Measurements from ENCODE around the gene SPECC1. TPM values are rescaled to one million over a fixed set of nuclear protein-coding genes. Genes with fewer than 3 reads are reported as not detected.

SPECC1 gene
- total RNA-seq, 6 experiments from 2014 or later = 0.81 to 5.0 (median 2.8) TPM

DNA sequence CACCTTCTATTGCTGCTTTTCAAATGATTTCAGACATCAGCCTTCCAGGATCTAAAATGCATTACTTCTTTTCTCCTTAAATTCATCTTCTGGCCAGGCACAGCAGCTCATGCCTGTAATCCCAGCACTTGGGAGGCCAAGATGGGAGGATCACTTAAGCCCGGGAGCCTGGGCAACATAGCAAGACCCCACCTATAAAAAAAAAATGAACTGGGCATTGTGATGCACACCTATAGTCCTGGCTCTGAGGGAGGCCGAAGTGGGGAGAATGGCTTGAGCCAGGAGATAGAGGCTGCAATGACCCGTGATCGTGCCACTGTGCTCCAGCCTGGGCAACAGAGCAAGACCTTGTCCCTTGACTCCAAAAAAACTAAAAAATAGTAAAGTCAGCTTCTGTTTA, 208.5 kb downstream of the SPECC1 start:
- Histone ChIP-seq H3K4me3 (no peak overlapping the region), H3K36me3 (no peaks in the 10 kb centered on the region), H3K27ac (no peak overlapping the region), H3K27me3 (no peaks in the 10 kb centered on the region), H3K4me1 (no peaks in the 10 kb centered on the region), H3K9me3 (no peaks in the 10 kb centered on the region)
- ATAC-seq (no peak), DNase-seq (no peak)
- WGBS (ENCODE audit: insufficient coverage, low coverage, low lambda C conversion rate, missing lambda C conversion rate) = 85% methylated on average over 4 of the region's 4 CpGs
- TF ChIP-seq, protein P1, sequence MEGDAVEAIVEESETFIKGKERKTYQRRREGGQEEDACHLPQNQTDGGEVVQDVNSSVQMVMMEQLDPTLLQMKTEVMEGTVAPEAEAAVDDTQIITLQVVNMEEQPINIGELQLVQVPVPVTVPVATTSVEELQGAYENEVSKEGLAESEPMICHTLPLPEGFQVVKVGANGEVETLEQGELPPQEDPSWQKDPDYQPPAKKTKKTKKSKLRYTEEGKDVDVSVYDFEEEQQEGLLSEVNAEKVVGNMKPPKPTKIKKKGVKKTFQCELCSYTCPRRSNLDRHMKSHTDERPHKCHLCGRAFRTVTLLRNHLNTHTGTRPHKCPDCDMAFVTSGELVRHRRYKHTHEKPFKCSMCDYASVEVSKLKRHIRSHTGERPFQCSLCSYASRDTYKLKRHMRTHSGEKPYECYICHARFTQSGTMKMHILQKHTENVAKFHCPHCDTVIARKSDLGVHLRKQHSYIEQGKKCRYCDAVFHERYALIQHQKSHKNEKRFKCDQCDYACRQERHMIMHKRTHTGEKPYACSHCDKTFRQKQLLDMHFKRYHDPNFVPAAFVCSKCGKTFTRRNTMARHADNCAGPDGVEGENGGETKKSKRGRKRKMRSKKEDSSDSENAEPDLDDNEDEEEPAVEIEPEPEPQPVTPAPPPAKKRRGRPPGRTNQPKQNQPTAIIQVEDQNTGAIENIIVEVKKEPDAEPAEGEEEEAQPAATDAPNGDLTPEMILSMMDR (IDR thresholded peaks at IDR 0.05) = no peak
- no peak for TF ChIP-seq POLR2A (IDR thresholded peaks at IDR 0.05)
- intact Hi-C loops (cut with DNase I) = no loop called here

DNA sequence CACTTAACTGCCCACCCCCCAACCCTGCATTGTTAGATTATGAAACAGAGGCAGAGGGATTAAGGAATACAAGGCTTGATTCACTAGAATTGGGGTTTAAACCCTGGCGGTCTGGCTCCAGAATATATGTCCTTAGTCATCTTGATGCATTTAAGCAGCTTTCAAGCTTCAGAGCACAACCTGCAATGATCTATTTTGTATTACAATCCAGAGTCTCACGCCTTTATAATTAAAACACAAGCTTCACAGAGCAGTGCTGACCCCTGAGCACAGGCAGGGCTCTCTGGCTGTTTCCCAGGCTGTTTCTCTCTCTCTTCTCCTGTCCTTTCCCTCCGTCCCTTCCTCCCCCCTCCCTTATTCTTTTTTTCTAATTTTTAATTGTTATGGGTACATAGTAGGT, 209.1 kb downstream of the SPECC1 start:
- DNase-seq (no peak), ATAC-seq (no peak)
- no peaks in the 10 kb centered on the region for H3K9me3 ChIP-seq
- H3K27ac ChIP-seq = no peak overlapping the region
- TF ChIP-seq, protein P1 (IDR thresholded peaks at IDR 0.05) = no peak
- no peak for TF ChIP-seq POLR2A (IDR thresholded peaks at IDR 0.05)
- no peaks in the 10 kb centered on the region for H3K4me1 ChIP-seq
- no peaks in the 10 kb centered on the region for H3K36me3 ChIP-seq
- WGBS (ENCODE audit: insufficient coverage, low coverage, low lambda C conversion rate, missing lambda C conversion rate) = 73% methylated on average over 3 of the region's 3 CpGs
- H3K27me3 ChIP-seq = no peaks in the 10 kb centered on the region
- no peak overlapping the region for H3K4me3 ChIP-seq
- intact Hi-C loops (cut with DNase I) = no loop called here

DNA sequence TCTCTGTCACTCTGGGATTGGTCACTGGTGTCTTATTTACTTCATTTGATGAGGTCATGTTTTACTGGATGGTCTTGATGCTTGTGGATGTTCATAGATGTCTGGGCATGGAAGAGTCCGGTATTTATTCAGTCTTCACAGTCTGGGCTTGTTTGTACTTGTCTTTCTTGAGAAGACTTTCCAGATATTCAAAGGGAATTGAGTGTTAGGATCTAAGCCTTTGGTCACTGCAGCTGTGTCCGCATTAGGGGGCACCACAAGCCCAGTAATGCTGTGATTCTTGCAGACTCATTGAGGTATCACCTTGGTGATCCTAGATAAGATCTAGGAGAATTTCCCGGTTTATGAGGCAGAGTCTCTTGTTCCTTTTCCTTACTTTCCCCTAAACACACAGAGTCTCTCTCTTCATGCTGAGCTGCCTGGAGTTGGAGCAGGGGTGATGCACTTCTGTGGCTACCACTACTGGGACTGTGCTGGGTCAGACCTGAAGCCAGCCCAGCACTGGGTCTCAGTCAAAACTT, 214.7 kb downstream of the SPECC1 start:
- no peaks in the 10 kb centered on the region for H3K9me3 ChIP-seq
- no peaks in the 10 kb centered on the region for H3K27me3 ChIP-seq
- intact Hi-C loops (cut with DNase I) = loop anchor here in 1 of 2 donors (10.0 kb wide), 1 partner anchor 771 kb away; no protein-coding TSS in a partner anchor
- H3K4me1 ChIP-seq = no peaks in the 10 kb centered on the region
- ATAC-seq (no peak), DNase-seq (no peak)
- no peak overlapping the region for H3K27ac ChIP-seq
- WGBS (ENCODE audit: insufficient coverage, low coverage, low lambda C conversion rate, missing lambda C conversion rate) = 52% methylated on average over 3 of the region's 3 CpGs
- H3K4me3 ChIP-seq = no peak overlapping the region
- no peak for TF ChIP-seq POLR2A (IDR thresholded peaks at IDR 0.05)
- TF ChIP-seq, protein P1 (IDR thresholded peaks at IDR 0.05) = no peak
- no peaks in the 10 kb centered on the region for H3K36me3 ChIP-seq

DNA sequence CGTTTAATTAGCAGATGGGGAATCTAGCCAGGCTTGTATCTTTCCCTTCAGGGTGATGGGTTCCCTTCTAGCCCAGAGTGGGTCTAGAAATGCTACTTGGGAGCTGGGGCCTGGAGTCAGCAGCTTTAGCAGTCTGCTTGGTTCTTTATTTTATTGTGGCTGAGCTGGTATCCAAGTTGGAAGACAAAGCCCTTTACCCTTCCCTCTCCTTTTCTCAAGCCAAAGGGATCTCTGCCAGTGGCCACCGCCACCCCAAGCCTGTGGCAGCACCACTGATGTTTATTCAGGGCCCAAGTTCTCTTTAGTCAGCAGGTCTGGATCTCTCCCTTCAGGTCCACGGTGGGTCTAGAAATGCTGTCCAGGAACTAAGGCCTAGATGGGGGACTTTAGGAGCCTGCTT, 215.2 kb downstream of the SPECC1 start:
- no peak for ATAC-seq
- intact Hi-C loops (cut with DNase I) = loop anchor here in 1 of 2 donors (10.0 kb wide), 1 partner anchor 770 kb away; no protein-coding TSS in a partner anchor
- no peaks in the 10 kb centered on the region for H3K9me3 ChIP-seq
- 33% methylated on average over 1 of the region's 3 CpGs for WGBS (ENCODE audit: insufficient coverage, low coverage, low lambda C conversion rate, missing lambda C conversion rate)
- DNase-seq = no peak
- H3K4me3 ChIP-seq = no peak overlapping the region
- H3K4me1 ChIP-seq = no peaks in the 10 kb centered on the region
- TF ChIP-seq, protein P1 (IDR thresholded peaks at IDR 0.05) = no peak
- no peak for TF ChIP-seq POLR2A (IDR thresholded peaks at IDR 0.05)
- no peak overlapping the region for H3K27ac ChIP-seq
- H3K27me3 ChIP-seq = no peaks in the 10 kb centered on the region
- no peaks in the 10 kb centered on the region for H3K36me3 ChIP-seq

Measured in right lobe of liver (tissue), 6 donors.